CD4-positive, alpha-beta T cell treated with Interleukin-6 at 100 ng/mL for 8 hours (primary cell): ENCODE data around the gene KRTAP19-7.

Experiments used
- DNase-seq: peaks from one replicate; pipeline ENCODE4 v3.0.0-alpha.2; 2020; ENCODE audit warnings: mixed read lengths, low spot score

KRTAP19-7 gene

GRCh38 chr21:30561264-30561895 is at the start of gene KRTAP19-7:
TSS of gene KRTAP19-7 (minus strand) at chr21:30561314. CDS start at chr21:30561289, 25 bp downstream.
- DNase-seq, result no peak

- no peak for DNase-seq
These were observed 44.9 kb upstream of the KRTAP19-7 start for GRCh38 chr21:30605968-30606367.

GRCh38 chr21:30600787-30601186 is 39.7 kb upstream of the KRTAP19-7 start, which contains the start of gene KRTAP22-1:
TSS of gene KRTAP22-1 (plus strand) at chr21:30601087.
- no peak for DNase-seq

- DNase-seq, result no peak
These were observed 37.7 kb upstream of the KRTAP19-7 start, which contains the start of gene KRTAP6-2 for GRCh38 chr21:30598802-30599201. TSS of gene KRTAP6-2 (minus strand) at chr21:30598902. CDS start at chr21:30598874, 28 bp downstream.

GRCh38 chr21:30592140-30592539 is 31.0 kb upstream of the KRTAP19-7 start, which contains the start of gene KRTAP6-3:
TSS of gene KRTAP6-3 (plus strand) at chr21:30592440. CDS start at chr21:30592446, 6 bp downstream.
- no peak for DNase-seq

GRCh38 chr21:30590297-30590696 is 29.2 kb upstream of the KRTAP19-7 start, which contains the start of gene KRTAP22-2:
TSS of gene KRTAP22-2 (minus strand) at chr21:30590397.
- no peak for DNase-seq

- DNase-seq, result no peak
These were observed 21.8 kb upstream of the KRTAP19-7 start for GRCh38 chr21:30582870-30583269.

GRCh38 chr21:30580132-30580531 is 19.0 kb upstream of the KRTAP19-7 start:
- DNase-seq, result no peak

- DNase-seq, result no peak
These were observed 18.2 kb upstream of the KRTAP19-7 start for GRCh38 chr21:30579346-30579745.

GRCh38 chr21:30577766-30578165 is 16.7 kb upstream of the KRTAP19-7 start:
- DNase-seq, result no peak

GRCh38 chr21:30567617-30568016 is 6.5 kb upstream of the KRTAP19-7 start:
- DNase-seq, result no peak

GRCh38 chr21:30563630-30564029 is 2.5 kb upstream of the KRTAP19-7 start:
- DNase-seq, result no peak

GRCh38 chr21:30563072-30563471 is 2.0 kb upstream of the KRTAP19-7 start:
- no peak for DNase-seq

- no peak for DNase-seq
These were observed 843 bp upstream of the KRTAP19-7 start for GRCh38 chr21:30561957-30562356.

- no peak for DNase-seq
These were observed 6.0 kb downstream of the KRTAP19-7 start for GRCh38 chr21:30555095-30555494.

- no peak for DNase-seq
These were observed 8.3 kb downstream of the KRTAP19-7 start for GRCh38 chr21:30552782-30553181.

GRCh38 chr21:30541764-30542163 is 19.4 kb downstream of the KRTAP19-7 start, which contains the start of gene KRTAP19-6:
TSS of gene KRTAP19-6 (minus strand) at chr21:30541864. CDS start at chr21:30541833, 31 bp downstream.
- DNase-seq, result no peak

GRCh38 chr21:30518876-30519275 is 42.2 kb downstream of the KRTAP19-7 start:
- no peak for DNase-seq

GRCh38 chr21:30515681-30516080 is 45.4 kb downstream of the KRTAP19-7 start:
- no peak for DNase-seq
